GM12878 (cell line): ENCODE results near the gene DYNC1H1. TPM values are rescaled to one million over a fixed set of nuclear protein-coding genes. Genes with fewer than 3 reads are reported as not detected.

Source experiments
- ATAC-seq: fragments of 200-7000 bp; cut with Tn5 transposase; 3 replicates; pipeline ENCODE4 v1.9.1; 2020; ENCODE audit warnings: mild to moderate bottlenecking, moderate library complexity
- BruUV-seq: library from RNA; stranded (reverse); fragments of 400-500 nt; replicated peaks from 2 replicates; lab custom pipeline; 2021; lab: Mats Ljungman, UMichigan
- CTCF ChIA-PET: fragments of 300-600 bp; sonication (Branson Sonifier 250); formaldehyde crosslinking; extraction: SDS; loops from one replicate; lab custom pipeline; 2021; ENCODE audit warnings: inconsistent platforms; lab: Yijun Ruan, JAX
- POLR2A ChIA-PET: fragments of 350-600 bp; formaldehyde crosslinking; extraction: SDS; loops from one replicate; lab custom pipeline; 2021; ENCODE audit warnings: inconsistent platforms; lab: Charles Lee
- RAD21 ChIA-PET: fragments of 300-600 bp; sonication (Branson Sonifier 250); formaldehyde crosslinking; loops from one replicate; lab custom pipeline; 2023; ENCODE audit warnings: antibody characterized with exemption; ENCODE audit not compliant: unreplicated experiment; lab: Charles Lee
- SMC1A ChIA-PET: fragments of 300-600 bp; sonication (Branson Sonifier 250); formaldehyde crosslinking; loops from one replicate; lab custom pipeline; 2023; ENCODE audit not compliant: unreplicated experiment, uncharacterized antibody; lab: Charles Lee
- DNase-seq: peaks from one replicate; pipeline ENCODE4 v3.0.0-alpha.2; 2011; ENCODE audit warnings: low read depth, low spot score
- FAIRE-seq: peaks from 3 replicates; lab custom pipeline; 2011; peaks lifted over from hg19 to GRCh38; lab: Jason Lieb, UNC
- H2AFZ ChIP-seq: 2 replicates; pipeline ENCODE4 v1.6.0; 2011; ENCODE audit warnings: low read depth, low read length, control low read depth; ENCODE audit not compliant: control insufficient read depth
- H3K27ac ChIP-seq: 2 replicates; pipeline ENCODE4 v1.5.1; 2011; ENCODE audit warnings: control low read depth; ENCODE audit not compliant: control insufficient read depth, insufficient read depth
- H3K27me3 ChIP-seq, 2 experiments: replicated peaks in 1 of 2; 2 replicates each; pipeline versions ENCODE4 v1.6.0 to v1.6.1; 2011; ENCODE audit warnings: low read length in 1 of 2; ENCODE audit not compliant: control insufficient read depth in 2 of 2, insufficient read depth in 2 of 2
- H3K36me3 ChIP-seq, 2 experiments: 2 replicates each; pipeline ENCODE4 v1.5.1; 2011; ENCODE audit warnings: low read length in 1 of 2; ENCODE audit not compliant: control insufficient read depth in 2 of 2, insufficient read depth in 2 of 2
- H3K4me1 ChIP-seq: 2 replicates; pipeline ENCODE4 v1.6.1; 2011; ENCODE audit warnings: mild to moderate bottlenecking, low read length, moderate library complexity, mixed read lengths; ENCODE audit not compliant: control insufficient read depth, insufficient read depth
- H3K4me2 ChIP-seq: 2 replicates; pipeline ENCODE4 v1.6.0; 2011; ENCODE audit warnings: control low read depth; ENCODE audit not compliant: control insufficient read depth, insufficient read depth
- H3K4me3 ChIP-seq: fragments of 200-600 bp; sonication (generic); 2 replicates; pipeline ENCODE4 v1.5.1; 2016
- H3K79me2 ChIP-seq: 2 replicates; pipeline ENCODE4 v1.6.0; 2011; ENCODE audit warnings: low read length; ENCODE audit not compliant: control insufficient read depth, insufficient read depth
- H3K9ac ChIP-seq: 2 replicates; pipeline ENCODE4 v1.8.0; 2011; ENCODE audit warnings: low read length, control low read depth, mixed read lengths; ENCODE audit not compliant: control insufficient read depth, insufficient read depth
- H3K9me3 ChIP-seq: replicated peaks from 3 replicates; pipeline ENCODE4 v1.5.1; 2011; ENCODE audit warnings: mild to moderate bottlenecking, low read length; ENCODE audit not compliant: control insufficient read depth, insufficient read depth
- H4K20me1 ChIP-seq: 2 replicates; pipeline ENCODE4 v1.6.0; 2011; ENCODE audit not compliant: control insufficient read depth, insufficient read depth
- CBFB ChIP-seq: IDR thresholded peaks from 2 replicates; pipeline ENCODE4 v1.6.1; 2016; ENCODE audit warnings: antibody characterized with exemption, low read depth
- CHD2 ChIP-seq: IDR thresholded peaks from 2 replicates; pipeline ENCODE4 v1.6.1; 2011; ENCODE audit warnings: low read depth, low read length, improper control_type of control experiment, borderline replicate concordance
- E4F1 ChIP-seq: fragments of 450-650 bp; IDR thresholded peaks from 2 replicates; pipeline ENCODE4 v1.6.1; 2018; ENCODE audit warnings: borderline replicate concordance, mild to moderate bottlenecking; ENCODE audit not compliant: partially characterized antibody
- HDAC2 ChIP-seq: fragments of 200-600 bp; sonication (generic); IDR thresholded peaks from 2 replicates; pipeline ENCODE4 v1.6.1; 2017
- MTA3 ChIP-seq: IDR thresholded peaks from 2 replicates; pipeline ENCODE4 v1.6.1; 2012; ENCODE audit warnings: low read length, inconsistent platforms, borderline replicate concordance
- POLR2AphosphoS5 ChIP-seq: IDR thresholded peaks from 2 replicates; pipeline ENCODE4 v1.6.1; 2011; ENCODE audit warnings: mild to moderate bottlenecking, low read length, inconsistent platforms
- SKIL ChIP-seq: fragments of 450-650 bp; IDR thresholded peaks from 2 replicates; pipeline ENCODE4 v1.6.1; 2017; ENCODE audit warnings: mild to moderate bottlenecking, low read depth, inconsistent platforms; ENCODE audit not compliant: poor library complexity, severe bottlenecking
- USF1 ChIP-seq: IDR thresholded peaks from 2 replicates; pipeline ENCODE4 v1.6.1; 2011; ENCODE audit warnings: borderline replicate concordance, low read depth, mild to moderate bottlenecking, moderate library complexity, mixed read lengths, low read length; ENCODE audit not compliant: insufficient read depth; ENCODE audit errors: extremely low read length
- WGBS: methylation state at CpG from one replicate; pipeline ENCODE4 v1.1.6; 2016; ENCODE audit warnings: low lambda C conversion rate; ENCODE audit not compliant: insufficient replicate concordance, insufficient coverage; ENCODE audit errors: missing lambda C conversion rate; 5-methylcytosine and 5-hydroxymethylcytosine counted together
- in situ Hi-C: fragments of 300-500 bp; cut with MboI; formaldehyde crosslinking; loops from 9 replicates; pipeline ENCODE4 v1.14.3; 2018; ENCODE audit warnings: mixed read lengths
- intact Hi-C: fragments of 100-400 bp; cut with micrococcal nuclease; formaldehyde crosslinking; loops from one replicate; pipeline ENCODE4 v1.14.2; 2022; ENCODE audit not compliant: unreplicated experiment
- polyA plus RNA-seq, 11 experiments: library from polyadenylated mRNA; depleted of rRNA in 4 of 11; unstranded in 6 of 11; stranded (reverse) in 5 of 11; fragments of >200 nt; fragmentation: Nextera tagmentation in 4 of 11; fragmentation: Illumina TruSeq in 1 of 11; extraction: Ambion mirVana in 4 of 11; extraction: Trizol in 1 of 11; gene quantifications; 1 replicate in 1 of 11; 2 replicates in 10 of 11; pipeline versions ENCODE4 v1.2.1 to v1.2.3, GENCODE V29; 2011 to 2016; ENCODE audit warnings: inconsistent platforms in 2 of 11, missing spikeins in 2 of 11, low read depth in 1 of 11
- total RNA-seq, 4 experiments: library from RNA; depleted of rRNA in 3 of 4; stranded (reverse); fragments of >200 nt in 3 of 4; fragmentation: Illumina TruSeq in 1 of 4; extraction: Trizol in 1 of 4; gene quantifications; 2 replicates each; pipeline versions ENCODE4 v1.2.1 to v1.2.3, GENCODE V29; 2013 to 2021

The DYNC1H1 gene
- total and polyA plus RNA-seq, 10 of the 15 experiments (the other 5 are each of a cell fraction or from before 2014, with no cell fraction given) = 38.4 to 291 (median 111) TPM

DNA sequence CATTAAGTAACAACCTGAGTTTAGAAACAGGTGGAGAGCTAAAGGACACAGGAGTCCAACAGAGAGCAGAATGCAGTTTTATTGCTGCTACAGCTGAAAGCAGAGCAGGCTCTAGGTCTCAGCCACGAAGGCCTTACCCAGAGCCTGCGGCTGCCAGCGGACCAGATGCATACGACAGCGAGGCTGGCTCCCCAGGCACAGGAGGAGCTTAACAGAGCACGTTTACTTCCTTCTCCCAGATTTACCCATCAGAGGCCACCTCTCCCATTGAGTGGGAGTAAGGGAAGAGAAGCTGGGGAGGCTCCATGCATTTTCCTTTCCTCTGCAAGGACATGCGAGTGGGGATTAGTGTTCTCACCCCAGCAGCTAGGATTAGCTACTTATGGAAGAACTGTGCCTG, 22.6 kb downstream of the DYNC1H1 start (continued):
- TF ChIP-seq POLR2AphosphoS5 = no peak

DNA sequence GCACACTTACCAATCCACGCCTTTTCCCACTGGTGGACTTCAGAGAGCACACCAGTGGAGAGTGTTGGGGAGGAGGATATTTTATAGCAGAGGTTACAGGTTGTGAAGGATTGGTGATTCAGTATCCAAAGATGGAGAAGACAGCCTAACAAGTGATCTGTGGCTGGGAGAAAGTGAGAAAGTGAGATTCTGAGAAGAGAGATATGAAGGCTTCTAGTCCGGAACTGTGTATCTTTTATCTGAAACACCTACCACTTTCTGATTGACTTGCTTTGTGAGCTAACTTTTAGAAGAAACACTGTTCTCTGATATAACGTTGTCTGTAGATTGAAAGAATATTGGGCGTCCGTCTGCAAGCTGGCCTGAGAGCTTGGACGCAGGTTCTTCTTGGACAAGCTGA, 24.0 kb downstream of the DYNC1H1 start:
- DNase-seq = no peak
- in situ Hi-C loops = no loop called here
- Histone ChIP-seq H3K4me3 (no peak overlapping the region), H3K4me2 (no peak overlapping the region), H3K36me3 (peaks cover 29 to 43% of the 10 kb centered on the region in 2 experiments), H3K27me3 (no peaks in the 10 kb centered on the region), H3K9ac (no peak overlapping the region), H3K27ac (no peak overlapping the region), H3K4me1 (peaks cover 26% of the 10 kb centered on the region), H3K9me3 (no peaks in the 10 kb centered on the region), H3K79me2 (no peaks in the 10 kb centered on the region), H2AFZ (no peak overlapping the region), H4K20me1 (no peaks in the 10 kb centered on the region)
- RAD21 ChIA-PET = no interaction called here
- intact Hi-C loops = no loop called here
- SMC1A ChIA-PET = no interaction called here
- CTCF ChIA-PET = interaction anchor here (2.1 kb wide), 1 partner anchor 27 kb away, joined by 7 read pairs; no protein-coding TSS in a partner anchor
- TF ChIP-seq E4F1 (no peak), CBFB (no peak), USF1 (no peak), CHD2 (no peak), SKIL (no peak), HDAC2 (no peak), MTA3 (no peak)
- POLR2A ChIA-PET = no interaction called here
- BruUV-seq = no TSS peak
- no peak for FAIRE-seq
- no peak for ATAC-seq
- 71% methylated on average over 6 of the region's 6 CpGs for WGBS
